ENCODE results near the gene MANBA. TPM values are rescaled to one million over a fixed set of nuclear protein-coding genes. Genes with fewer than 3 reads are reported as not detected.
"Not testable (repeated sequence)": the region's sequence is repeated elsewhere in the genome, so short reads cannot be mapped to it uniquely, and the experiment has no call there.

MANBA gene
- total RNA-seq, 3 donors from 2014 or later (not counting 1 experiment from before 2014, with no cell fraction given): 38.1 to 43.2 (median 40.8) TPM

GRCh38 chr4:102717448-102718092, 43.2 kb downstream of the MANBA start:
- peaks cover 17% of the 10 kb centered on the region for H3K36me3 ChIP-seq (ENCODE audit: control insufficient read depth, insufficient read depth, low read length)
- intact Hi-C loops (cut with micrococcal nuclease): no loop called here
- DNase-seq (no peak), ATAC-seq (no peak)
- no peaks in the 10 kb centered on the region for H3K36me3 Mint-ChIP-seq
- no peaks in the 10 kb centered on the region for H3K9me3 ChIP-seq (ENCODE audit: control insufficient read depth, insufficient read depth, low read length)
- no peaks in the 10 kb centered on the region for H3K4me1 ChIP-seq (ENCODE audit: control insufficient read depth, insufficient read depth, low read length)
- H3K27me3 Mint-ChIP-seq (ENCODE audit: low read depth in 2 of 2): no peaks in the 10 kb centered on the region
- no peaks in the 10 kb centered on the region for H3K9me3 Mint-ChIP-seq
- no peak overlapping the region for H3K27ac Mint-ChIP-seq
- H3K27me3 ChIP-seq (ENCODE audit: control insufficient read depth, insufficient read depth, low read length): no peaks in the 10 kb centered on the region
- 100% methylated on average over 1 of the region's 1 CpG for WGBS (ENCODE audit: insufficient coverage)
- TF ChIP-seq CTCF (IDR thresholded peaks at IDR 0.05): no peak
- no peak overlapping the region for H3K4me3 ChIP-seq (ENCODE audit: low read length)
- no peak overlapping the region for H3K27ac ChIP-seq (ENCODE audit: low read length)
- no peak overlapping the region for H3K4me3 Mint-ChIP-seq
- peaks cover 0 to 6% of the 10 kb centered on the region in 2 donors for H3K4me1 Mint-ChIP-seq

- ATAC-seq: no peak
- Mint-ChIP-seq H3K4me3 (no peak overlapping the region), H3K9me3 (no peaks in the 10 kb centered on the region), H3K36me3 (peaks cover 5% of the 10 kb centered on the region), H3K27me3 (ENCODE audit: low read depth in 2 of 2) (no peaks in the 10 kb centered on the region), H3K4me1 (peaks cover 0 to 17% of the 10 kb centered on the region in 2 donors), H3K27ac (no peak overlapping the region)
- H3K9me3 ChIP-seq (ENCODE audit: control insufficient read depth, insufficient read depth, low read length): no peaks in the 10 kb centered on the region
- no peaks in the 10 kb centered on the region for H3K27me3 ChIP-seq (ENCODE audit: control insufficient read depth, insufficient read depth, low read length)
- no peak overlapping the region for H3K27ac ChIP-seq (ENCODE audit: low read length)
- TF ChIP-seq CTCF (IDR thresholded peaks at IDR 0.05): no peak
- H3K4me1 ChIP-seq (ENCODE audit: control insufficient read depth, insufficient read depth, low read length): no peaks in the 10 kb centered on the region
- H3K36me3 ChIP-seq (ENCODE audit: control insufficient read depth, insufficient read depth, low read length): peaks cover 15% of the 10 kb centered on the region
- intact Hi-C loops (cut with micrococcal nuclease): no loop called here
- DNase-seq: no peak
- WGBS (ENCODE audit: insufficient coverage): 100% methylated on average over 1 of the region's 1 CpG
- H3K4me3 ChIP-seq (ENCODE audit: low read length): no peak overlapping the region
Measured at GRCh38 chr4:102715057-102715456, 45.7 kb downstream of the MANBA start.

GRCh38 chr4:102713774-102714173, 47.0 kb downstream of the MANBA start:
- H3K36me3 ChIP-seq (ENCODE audit: control insufficient read depth, insufficient read depth, low read length): not testable (repeated sequence)

GRCh38 chr4:102713096-102713495, 47.7 kb downstream of the MANBA start:
- Mint-ChIP-seq H3K4me3 (no peak overlapping the region), H3K4me1 (peaks cover 5 to 27% of the 10 kb centered on the region in 2 donors), H3K36me3 (peaks cover 5% of the 10 kb centered on the region), H3K9me3 (no peaks in the 10 kb centered on the region), H3K27me3 (ENCODE audit: low read depth in 2 of 2) (no peaks in the 10 kb centered on the region), H3K27ac (no peak overlapping the region)
- no peak for TF ChIP-seq CTCF (IDR thresholded peaks at IDR 0.05)
- ATAC-seq (no peak), DNase-seq (no peak)
- WGBS (ENCODE audit: insufficient coverage): 92% methylated on average over 3 of the region's 3 CpGs
- Histone ChIP-seq H3K27ac (ENCODE audit: low read length) (no peak overlapping the region), H3K9me3 (ENCODE audit: control insufficient read depth, insufficient read depth, low read length) (no peaks in the 10 kb centered on the region), H3K4me3 (ENCODE audit: low read length) (no peak overlapping the region), H3K4me1 (ENCODE audit: control insufficient read depth, insufficient read depth, low read length) (no peaks in the 10 kb centered on the region), H3K27me3 (ENCODE audit: control insufficient read depth, insufficient read depth, low read length) (no peaks in the 10 kb centered on the region), H3K36me3 (ENCODE audit: control insufficient read depth, insufficient read depth, low read length) (peaks cover 10% of the 10 kb centered on the region)
- intact Hi-C loops (cut with micrococcal nuclease): no loop called here

More at GRCh38 chr4:102713774-102714173, 47.0 kb downstream of the MANBA start:
- H3K4me3 Mint-ChIP-seq; DNase-seq; H3K9me3 ChIP-seq (ENCODE audit: control insufficient read depth, insufficient read depth, low read length); H3K4me3 ChIP-seq (ENCODE audit: low read length); H3K27me3 ChIP-seq (ENCODE audit: control insufficient read depth, insufficient read depth, low read length); H3K9me3 Mint-ChIP-seq; H3K4me1 ChIP-seq (ENCODE audit: control insufficient read depth, insufficient read depth, low read length); H3K27ac Mint-ChIP-seq; intact Hi-C loops (cut with micrococcal nuclease); H3K27ac ChIP-seq (ENCODE audit: low read length); ATAC-seq; H3K36me3 Mint-ChIP-seq; H3K27me3 Mint-ChIP-seq (ENCODE audit: low read depth in 2 of 2): not testable (repeated sequence)
- 98% methylated on average over 3 of the region's 3 CpGs for WGBS (ENCODE audit: insufficient coverage)
- peaks cover 5 to 27% of the 10 kb centered on the region in 2 donors for H3K4me1 Mint-ChIP-seq
